SU-DHL-6 (cell line): ENCODE results near the gene NOP53.

Experiments used
- H2AFZ ChIP-seq: fragments of 200-600 bp; sonication (generic); 2 replicates; pipeline ENCODE4 v1.6.1; 2014; ENCODE audit warnings: low read depth, mild to moderate bottlenecking, moderate library complexity, mixed read lengths, antibody characterized with exemption, low read length; ENCODE audit not compliant: severe bottlenecking
- H3F3A ChIP-seq: fragments of 200-600 bp; shearing (Covaris generic); 2 replicates; pipeline ENCODE4 v1.6.0; 2016; ENCODE audit warnings: antibody characterized with exemption, mild to moderate bottlenecking; ENCODE audit not compliant: insufficient read depth
- H3K27ac ChIP-seq: fragments of 200-600 bp; sonication (generic); 2 replicates; pipeline ENCODE4 v1.5.1; 2016; ENCODE audit warnings: low read depth, mild to moderate bottlenecking, low read length, moderate library complexity, mixed read lengths
- H3K27me3 ChIP-seq: fragments of 200-600 bp; sonication (generic), shearing (Covaris generic); 2 replicates; pipeline ENCODE4 v1.6.0; 2014; ENCODE audit warnings: mild to moderate bottlenecking, low read length
- H3K36me3 ChIP-seq: fragments of 200-600 bp; sonication (generic); 2 replicates; pipeline ENCODE4 v1.6.1; 2014; ENCODE audit warnings: mild to moderate bottlenecking, low read length, mixed read lengths
- H3K4me2 ChIP-seq: fragments of 300-600, 200-600 bp; shearing (Covaris generic), sonication (generic); 2 replicates; pipeline ENCODE4 v1.6.0; 2014; ENCODE audit warnings: low read length, low read depth, mild to moderate bottlenecking; ENCODE audit not compliant: poor library complexity, severe bottlenecking
- H3K4me3 ChIP-seq: fragments of 200-600 bp; sonication (generic); 2 replicates; pipeline ENCODE4 v1.5.1; 2014; ENCODE audit warnings: antibody characterized with exemption, low read length, mild to moderate bottlenecking, mixed read lengths; ENCODE audit not compliant: insufficient read depth, poor library complexity, severe bottlenecking
- H3K79me2 ChIP-seq: fragments of 200-600 bp; sonication (generic); 2 replicates; pipeline ENCODE4 v1.6.1; 2014; ENCODE audit warnings: mild to moderate bottlenecking, low read length, moderate library complexity; ENCODE audit not compliant: insufficient read depth
- H3K9ac ChIP-seq: fragments of 200-600 bp; sonication (generic); 2 replicates; pipeline ENCODE4 v1.7.0; 2014; ENCODE audit warnings: mild to moderate bottlenecking, low read length
- H3K9me2 ChIP-seq: fragments of 200-600 bp; sonication (generic); replicated peaks from 2 replicates; pipeline ENCODE4 v1.6.1; 2014; ENCODE audit warnings: low read length; ENCODE audit not compliant: insufficient read depth
- H3K9me3 ChIP-seq: fragments of 200-600 bp; sonication (generic); 2 replicates; pipeline ENCODE4 v1.6.1; 2014; ENCODE audit warnings: low read length, mixed read lengths; ENCODE audit not compliant: insufficient read depth
- H4K20me1 ChIP-seq: fragments of 200-600 bp; sonication (generic); 2 replicates; pipeline ENCODE4 v1.6.1; 2014; ENCODE audit warnings: low read depth, mild to moderate bottlenecking, antibody characterized with exemption, low read length, moderate library complexity, mixed read lengths
- EZH2phosphoT487 ChIP-seq: fragments of 200-600 bp; sonication (generic), shearing (Covaris generic); conservative IDR thresholded peaks from 2 replicates; pipeline ENCODE4 v1.6.1; 2018; ENCODE audit warnings: mild to moderate bottlenecking, antibody characterized with exemption, low read length, moderate library complexity, mixed read lengths
- TF ChIP-seq, protein P1 (sequence below): fragments of 200-600 bp; sonication (generic); IDR thresholded peaks from one replicate; pipeline ENCODE4 v1.5.1; 2017; ENCODE audit warnings: antibody characterized with exemption, mild to moderate bottlenecking, low read length, moderate library complexity; ENCODE audit not compliant: insufficient read depth, poor library complexity, severe bottlenecking

NOP53 gene

DNA sequence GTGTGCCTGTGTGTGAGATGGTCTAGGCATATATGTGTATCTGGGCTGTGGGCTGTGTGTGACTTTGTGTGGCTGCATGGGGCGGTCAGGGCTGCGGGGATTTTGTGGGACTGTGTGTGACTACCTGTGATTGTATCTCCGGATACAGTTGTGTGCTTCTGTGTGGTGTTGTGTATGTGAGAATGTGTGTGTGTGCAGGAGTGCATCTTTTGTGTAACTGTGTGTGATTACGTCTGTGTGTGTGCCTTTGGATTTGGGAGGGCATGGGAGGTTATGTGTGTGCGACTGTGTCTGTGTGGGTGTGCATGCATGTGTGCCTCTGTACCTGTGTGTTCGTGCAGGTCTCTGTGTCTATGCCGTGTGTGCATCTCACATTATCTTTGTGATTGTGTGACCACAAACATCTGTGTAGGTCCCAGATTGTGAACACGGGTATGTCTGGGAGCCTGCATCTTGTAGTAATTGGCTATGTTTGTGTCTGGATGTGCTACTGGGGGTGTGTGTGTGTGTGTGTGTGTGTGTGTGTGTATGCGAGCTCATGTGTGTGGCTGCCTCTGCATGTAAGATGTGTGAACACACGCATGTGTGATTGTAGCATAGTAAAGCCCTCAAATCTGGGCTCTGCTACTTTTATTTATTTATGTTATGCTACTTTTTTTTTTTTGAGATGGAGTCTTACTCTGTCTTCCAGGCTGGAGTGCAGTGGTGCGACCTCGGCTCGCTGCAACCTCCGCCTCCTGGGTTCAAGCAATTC, 24.5 kb upstream of the NOP53 start:
- Histone ChIP-seq H3K27ac (no peak overlapping the region), H3K9me2 (no peaks in the 10 kb centered on the region), H2AFZ (no peak overlapping the region), H4K20me1 (no peaks in the 10 kb centered on the region), H3K4me2 (no peak overlapping the region), H3K36me3 (no peaks in the 10 kb centered on the region), H3K9me3 (no peaks in the 10 kb centered on the region), H3K79me2 (no peaks in the 10 kb centered on the region), H3K9ac (no peak overlapping the region), H3K27me3 (no peaks in the 10 kb centered on the region), H3K4me3 (no peak overlapping the region), H3F3A (no peaks in the 10 kb centered on the region)
- TF ChIP-seq EZH2phosphoT487: no peak
- TF ChIP-seq, protein P1, sequence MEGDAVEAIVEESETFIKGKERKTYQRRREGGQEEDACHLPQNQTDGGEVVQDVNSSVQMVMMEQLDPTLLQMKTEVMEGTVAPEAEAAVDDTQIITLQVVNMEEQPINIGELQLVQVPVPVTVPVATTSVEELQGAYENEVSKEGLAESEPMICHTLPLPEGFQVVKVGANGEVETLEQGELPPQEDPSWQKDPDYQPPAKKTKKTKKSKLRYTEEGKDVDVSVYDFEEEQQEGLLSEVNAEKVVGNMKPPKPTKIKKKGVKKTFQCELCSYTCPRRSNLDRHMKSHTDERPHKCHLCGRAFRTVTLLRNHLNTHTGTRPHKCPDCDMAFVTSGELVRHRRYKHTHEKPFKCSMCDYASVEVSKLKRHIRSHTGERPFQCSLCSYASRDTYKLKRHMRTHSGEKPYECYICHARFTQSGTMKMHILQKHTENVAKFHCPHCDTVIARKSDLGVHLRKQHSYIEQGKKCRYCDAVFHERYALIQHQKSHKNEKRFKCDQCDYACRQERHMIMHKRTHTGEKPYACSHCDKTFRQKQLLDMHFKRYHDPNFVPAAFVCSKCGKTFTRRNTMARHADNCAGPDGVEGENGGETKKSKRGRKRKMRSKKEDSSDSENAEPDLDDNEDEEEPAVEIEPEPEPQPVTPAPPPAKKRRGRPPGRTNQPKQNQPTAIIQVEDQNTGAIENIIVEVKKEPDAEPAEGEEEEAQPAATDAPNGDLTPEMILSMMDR: no peak

DNA sequence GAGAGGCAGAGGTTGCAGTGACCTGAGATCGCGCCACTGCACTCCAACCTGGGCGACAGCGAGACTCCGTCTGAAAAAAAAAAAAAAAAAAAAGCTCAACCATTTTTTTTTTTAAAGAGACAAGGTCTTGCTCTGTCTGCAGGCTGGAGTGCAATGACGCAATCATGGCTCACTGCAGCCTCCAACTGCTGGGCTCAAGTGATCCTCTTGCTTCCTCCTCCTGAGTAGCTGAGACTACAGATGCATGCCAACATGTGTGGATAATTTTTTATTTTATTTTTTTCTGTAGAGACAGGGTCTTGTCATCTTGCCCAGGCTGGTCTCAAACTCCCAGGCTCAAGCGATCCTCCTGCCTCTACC, 21.8 kb upstream of the NOP53 start:
- Histone ChIP-seq H3K9me3 (no peaks in the 10 kb centered on the region), H3K4me2 (no peak overlapping the region)

DNA sequence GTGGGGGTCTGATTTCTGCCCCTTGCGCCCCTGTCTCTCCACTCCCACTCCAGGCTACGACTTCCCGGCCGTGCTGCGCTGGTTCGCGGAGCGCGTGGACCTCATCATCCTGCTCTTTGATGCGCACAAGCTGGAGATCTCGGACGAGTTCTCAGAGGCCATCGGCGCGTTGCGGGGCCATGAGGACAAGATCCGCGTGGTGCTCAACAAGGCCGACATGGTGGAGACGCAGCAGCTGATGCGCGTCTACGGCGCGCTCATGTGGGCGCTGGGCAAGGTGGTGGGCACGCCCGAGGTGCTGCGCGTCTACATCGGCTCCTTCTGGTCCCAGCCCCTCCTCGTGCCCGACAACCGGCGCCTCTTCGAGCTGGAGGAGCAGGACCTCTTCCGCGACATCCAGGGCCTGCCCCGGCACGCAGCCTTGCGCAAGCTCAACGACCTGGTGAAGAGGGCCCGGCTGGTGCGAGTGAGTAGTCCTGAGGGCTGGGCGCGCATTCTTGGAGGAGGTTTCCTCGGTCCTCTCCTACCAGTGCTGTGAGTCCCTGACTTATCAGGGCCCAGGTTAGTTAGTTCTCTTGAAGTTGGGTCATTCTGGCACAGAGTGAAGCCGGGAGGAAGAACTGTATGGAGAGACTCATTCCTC, 19.5 kb upstream of the NOP53 start:
- Histone ChIP-seq H3K27me3 (no peaks in the 10 kb centered on the region), H3K9ac (no peak overlapping the region), H2AFZ (no peak overlapping the region), H4K20me1 (no peaks in the 10 kb centered on the region), H3K27ac (no peak overlapping the region), H3F3A (no peaks in the 10 kb centered on the region), H3K79me2 (no peaks in the 10 kb centered on the region), H3K4me3 (no peak overlapping the region), H3K36me3 (no peaks in the 10 kb centered on the region), H3K4me2 (no peak overlapping the region), H3K9me2 (no peaks in the 10 kb centered on the region), H3K9me3 (no peaks in the 10 kb centered on the region)
- TF ChIP-seq, protein P1: no peak
- TF ChIP-seq EZH2phosphoT487: no peak

More for the DNA sequence above, 21.8 kb upstream of the NOP53 start:
- Histone ChIP-seq H2AFZ (no peak overlapping the region), H3K4me3 (no peak overlapping the region), H3K27ac (no peak overlapping the region), H4K20me1 (no peaks in the 10 kb centered on the region), H3K9me2 (no peaks in the 10 kb centered on the region), H3K27me3 (no peaks in the 10 kb centered on the region), H3K36me3 (no peaks in the 10 kb centered on the region), H3F3A (no peaks in the 10 kb centered on the region), H3K79me2 (no peaks in the 10 kb centered on the region), H3K9ac (no peak overlapping the region)
- TF ChIP-seq, protein P1: no peak
- TF ChIP-seq EZH2phosphoT487: no peak
